ENCODE results near the gene ACP1. TPM values are rescaled to one million over a fixed set of nuclear protein-coding genes. Genes with fewer than 3 reads are reported as not detected.

The ACP1 gene
- total and polyA plus RNA-seq, 10 donors, result 58.1 to 103 (median 72.9) TPM

DNA sequence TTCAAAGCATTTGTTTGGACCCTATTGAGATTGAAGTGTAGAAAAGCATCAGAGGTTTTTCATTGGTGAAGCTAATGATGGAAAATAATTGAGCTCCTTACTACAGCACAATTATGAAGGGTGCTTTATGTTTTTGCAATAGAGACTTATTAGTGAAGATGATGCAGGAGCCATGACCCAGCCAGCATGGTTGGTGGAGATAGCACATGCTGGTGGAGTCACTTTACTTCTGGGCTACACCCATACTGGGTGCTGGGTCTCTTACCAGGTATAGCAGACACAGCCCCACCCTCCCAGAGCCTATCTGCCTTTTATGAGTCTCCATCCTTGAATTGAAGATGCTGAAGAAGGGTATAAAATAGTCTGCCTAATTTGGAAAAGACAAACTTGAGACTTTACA lies 3.6 kb downstream of the ACP1 start:
- Histone ChIP-seq H3K9me3 (no peaks in the 10 kb centered on the region), H3K27ac (no peak overlapping the region), H3K4me1 (peaks cover 21 to 84% (median 60%) of the 10 kb centered on the region in 6 donors), H3K4me3 (no peak overlapping the region), H3K27me3 (replicated peaks in 1 of 7) (no peaks in the 10 kb centered on the region), H3K36me3 (peaks cover 0 to 37% (median 15%) of the 10 kb centered on the region in 6 donors)
- intact Hi-C loops (cut with DNase I; ENCODE audit: low total_unique reads), result no loop called here
- TF ChIP-seq, protein P1, sequence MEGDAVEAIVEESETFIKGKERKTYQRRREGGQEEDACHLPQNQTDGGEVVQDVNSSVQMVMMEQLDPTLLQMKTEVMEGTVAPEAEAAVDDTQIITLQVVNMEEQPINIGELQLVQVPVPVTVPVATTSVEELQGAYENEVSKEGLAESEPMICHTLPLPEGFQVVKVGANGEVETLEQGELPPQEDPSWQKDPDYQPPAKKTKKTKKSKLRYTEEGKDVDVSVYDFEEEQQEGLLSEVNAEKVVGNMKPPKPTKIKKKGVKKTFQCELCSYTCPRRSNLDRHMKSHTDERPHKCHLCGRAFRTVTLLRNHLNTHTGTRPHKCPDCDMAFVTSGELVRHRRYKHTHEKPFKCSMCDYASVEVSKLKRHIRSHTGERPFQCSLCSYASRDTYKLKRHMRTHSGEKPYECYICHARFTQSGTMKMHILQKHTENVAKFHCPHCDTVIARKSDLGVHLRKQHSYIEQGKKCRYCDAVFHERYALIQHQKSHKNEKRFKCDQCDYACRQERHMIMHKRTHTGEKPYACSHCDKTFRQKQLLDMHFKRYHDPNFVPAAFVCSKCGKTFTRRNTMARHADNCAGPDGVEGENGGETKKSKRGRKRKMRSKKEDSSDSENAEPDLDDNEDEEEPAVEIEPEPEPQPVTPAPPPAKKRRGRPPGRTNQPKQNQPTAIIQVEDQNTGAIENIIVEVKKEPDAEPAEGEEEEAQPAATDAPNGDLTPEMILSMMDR (IDR thresholded peaks at IDR 0.05 in 8 of 11, conservative IDR thresholded peaks at IDR 0.05 in 3 of 11), result no peak
- no peak for TF ChIP-seq POLR2AphosphoS5 (IDR thresholded peaks at IDR 0.05)
- no peak for TF ChIP-seq POLR2A (IDR thresholded peaks at IDR 0.05)
- no peak for DNase-seq

DNA sequence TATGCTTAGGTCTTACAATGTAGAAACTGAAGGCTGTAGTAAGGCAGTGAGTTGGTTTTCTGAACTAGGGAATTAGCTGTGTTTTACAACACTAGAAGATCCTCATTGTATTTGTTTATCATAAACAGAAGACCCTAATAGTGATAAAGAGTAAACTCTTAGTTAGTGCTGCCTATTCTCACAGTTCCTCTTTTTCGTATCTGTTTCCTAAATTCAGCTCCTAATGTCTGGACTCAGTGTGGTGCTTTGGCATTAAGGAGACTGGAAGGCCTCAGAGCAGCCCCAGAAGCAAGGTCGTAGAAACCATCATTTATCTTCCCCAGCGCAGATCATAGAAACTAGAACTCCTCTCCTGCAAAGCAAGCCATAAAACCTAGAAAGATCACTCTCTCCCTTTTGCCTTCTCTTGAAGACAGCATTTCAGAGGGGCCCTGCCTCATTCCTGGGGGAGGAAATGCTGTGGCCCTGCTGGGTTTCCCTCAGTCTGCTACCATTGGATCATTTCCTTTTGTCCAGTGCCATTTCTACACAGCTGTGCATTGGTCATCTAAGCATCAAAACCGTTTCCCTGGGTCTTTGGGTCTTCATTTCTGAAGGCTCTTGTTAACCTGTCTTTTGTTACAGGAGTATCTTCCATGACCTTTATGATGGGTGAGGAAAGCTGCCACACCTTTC lies 4.7 kb downstream of the ACP1 start:
- H3K9me3 ChIP-seq, result no peaks in the 10 kb centered on the region
- no peak overlapping the region for H3K27ac ChIP-seq
- intact Hi-C loops (cut with DNase I; ENCODE audit: low total_unique reads), result no loop called here
- no peak for DNase-seq
- H3K4me1 ChIP-seq, result peaks cover 21 to 85% (median 53%) of the 10 kb centered on the region in 6 donors
- TF ChIP-seq, protein P1 (IDR thresholded peaks at IDR 0.05 in 8 of 11, conservative IDR thresholded peaks at IDR 0.05 in 3 of 11), result no peak
- TF ChIP-seq POLR2AphosphoS5 (IDR thresholded peaks at IDR 0.05) (no peak), POLR2A (IDR thresholded peaks at IDR 0.05) (no peak)
- H3K36me3 ChIP-seq, result peaks cover 0 to 48% (median 21%) of the 10 kb centered on the region in 6 donors
- no peak overlapping the region for H3K4me3 ChIP-seq
- no peaks in the 10 kb centered on the region for H3K27me3 ChIP-seq (replicated peaks in 1 of 7)
- 57 to 68% (median 59%) methylated on average over 4 of the region's 4 CpGs for WGBS, 5 donors

DNA sequence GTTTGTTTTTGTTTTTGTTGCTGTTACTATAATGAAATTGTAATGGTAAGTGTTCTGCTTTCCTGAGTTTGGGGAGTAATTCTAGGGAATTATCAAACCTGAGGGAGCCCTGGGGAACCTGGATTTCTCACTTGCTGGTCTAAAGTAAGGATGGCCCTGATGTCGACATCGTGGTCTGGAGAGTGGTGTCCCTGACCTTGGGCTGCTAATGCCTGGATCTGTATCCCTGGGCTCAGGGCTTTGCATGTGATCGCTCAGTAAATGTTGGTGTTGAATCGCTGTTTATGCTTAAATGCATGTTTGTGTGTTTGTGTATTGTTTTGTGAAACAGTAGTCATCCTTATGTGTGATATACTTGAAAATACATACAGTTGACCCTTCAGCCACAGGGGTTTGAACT lies 6.1 kb downstream of the ACP1 start:
- TF ChIP-seq POLR2AphosphoS5 (IDR thresholded peaks at IDR 0.05) (no peak), POLR2A (IDR thresholded peaks at IDR 0.05) (no peak)
- TF ChIP-seq, protein P1 (IDR thresholded peaks at IDR 0.05 in 8 of 11, conservative IDR thresholded peaks at IDR 0.05 in 3 of 11), result no peak
- Histone ChIP-seq H3K36me3 (peaks cover 0 to 62% (median 30%) of the 10 kb centered on the region in 6 donors), H3K4me3 (no peak overlapping the region), H3K9me3 (no peaks in the 10 kb centered on the region), H3K27ac (no peak overlapping the region), H3K27me3 (replicated peaks in 1 of 7) (no peaks in the 10 kb centered on the region), H3K4me1 (peaks cover 15 to 89% (median 51%) of the 10 kb centered on the region in 6 donors)
- no peak for DNase-seq
- intact Hi-C loops (cut with DNase I; ENCODE audit: low total_unique reads), result no loop called here
- WGBS, 5 donors, result 81 to 99% (median 90%) methylated on average over 4 of the region's 4 CpGs

DNA sequence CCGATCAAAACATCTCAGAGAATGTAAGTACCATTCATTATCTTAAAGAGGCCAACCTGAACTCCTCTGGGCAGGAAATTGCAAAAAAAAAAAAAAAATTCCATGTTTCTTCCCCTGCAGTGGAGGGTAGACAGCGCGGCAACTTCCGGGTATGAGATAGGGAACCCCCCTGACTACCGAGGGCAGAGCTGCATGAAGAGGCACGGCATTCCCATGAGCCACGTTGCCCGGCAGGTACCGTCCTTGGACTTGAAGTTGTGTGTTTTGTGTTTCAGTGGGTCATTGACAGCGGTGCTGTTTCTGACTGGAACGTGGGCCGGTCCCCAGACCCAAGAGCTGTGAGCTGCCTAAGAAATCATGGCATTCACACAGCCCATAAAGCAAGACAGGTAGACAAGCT lies 7.2 kb downstream of the ACP1 start:
- intact Hi-C loops (cut with DNase I; ENCODE audit: low total_unique reads), result no loop called here
- Histone ChIP-seq H3K27ac (no peak overlapping the region), H3K36me3 (peaks cover 0 to 72% (median 37%) of the 10 kb centered on the region in 6 donors), H3K4me3 (no peak overlapping the region), H3K4me1 (peaks cover 5 to 83% (median 41%) of the 10 kb centered on the region in 6 donors), H3K27me3 (replicated peaks in 1 of 7) (no peaks in the 10 kb centered on the region), H3K9me3 (no peaks in the 10 kb centered on the region)
- DNase-seq, result no peak
- 86 to 95% (median 90%) methylated on average over 12 of the region's 12 CpGs for WGBS, 5 donors
- TF ChIP-seq POLR2A (IDR thresholded peaks at IDR 0.05), result no peak
- TF ChIP-seq, protein P1 (IDR thresholded peaks at IDR 0.05 in 8 of 11, conservative IDR thresholded peaks at IDR 0.05 in 3 of 11), result no peak
- no peak for TF ChIP-seq POLR2AphosphoS5 (IDR thresholded peaks at IDR 0.05)
